IPS DF 6.9 (cell line): Measurements from ENCODE around the gene QRFPR.

Experiments used
- DNase-seq: peaks from one replicate; pipeline ENCODE4 v3.0.0-alpha.2; 2013; ENCODE audit warnings: low read depth, low spot score
- H3K27ac ChIP-seq: one replicate; pipeline ENCODE4 v1.5.1; 2013; ENCODE audit warnings: low read length, control low read depth
- H3K27me3 ChIP-seq: 2 replicates; pipeline ENCODE4 v1.6.1; 2013; ENCODE audit warnings: mild to moderate bottlenecking, low read length; ENCODE audit not compliant: control insufficient read depth, insufficient read depth
- H3K36me3 ChIP-seq: 2 replicates; pipeline ENCODE4 v1.6.1; 2013; ENCODE audit warnings: low read length; ENCODE audit not compliant: control insufficient read depth, insufficient read depth
- H3K4me1 ChIP-seq: 2 replicates; pipeline ENCODE4 v1.6.1; 2013; ENCODE audit warnings: low read length; ENCODE audit not compliant: control insufficient read depth, insufficient read depth
- H3K4me3 ChIP-seq: 2 replicates; pipeline ENCODE4 v1.5.1; 2013; ENCODE audit warnings: mild to moderate bottlenecking, low read length
- H3K9me3 ChIP-seq: 2 replicates; pipeline ENCODE4 v1.6.1; 2013; ENCODE audit warnings: low read length, inconsistent platforms; ENCODE audit not compliant: control insufficient read depth, insufficient read depth
- WGBS: extraction: QIAGEN DNeasy Blood & Tissue Kit; methylation state at CpG from one replicate; pipeline ENCODE4 v1.1.7; 2013; ENCODE audit warnings: mixed read lengths, missing lambda C conversion rate; ENCODE audit not compliant: insufficient read length, insufficient coverage; 5-methylcytosine and 5-hydroxymethylcytosine counted together

The QRFPR gene

GRCh38 chr4:121379276-121379675, 1.5 kb downstream of the QRFPR start:
- WGBS, result no CpG with 5 or more reads among the region's 3 CpGs

GRCh38 chr4:121377076-121377475, 3.7 kb downstream of the QRFPR start:
- WGBS, result no CpG with 5 or more reads among the region's 2 CpGs
- no peak overlapping the region for H3K4me3 ChIP-seq
- DNase-seq, result no peak

More at GRCh38 chr4:121379276-121379675, 1.5 kb downstream of the QRFPR start:
- no peak for DNase-seq
- H3K4me3 ChIP-seq, result no peak overlapping the region
- H3K27me3 ChIP-seq, result peaks cover 17% of the 10 kb centered on the region; the same call in 1 of the 2 replicates
- H3K27ac ChIP-seq, result no peak overlapping the region
- no peaks in the 10 kb centered on the region for H3K9me3 ChIP-seq
- no peaks in the 10 kb centered on the region for H3K36me3 ChIP-seq
- H3K4me1 ChIP-seq, result no peaks in the 10 kb centered on the region

GRCh38 chr4:121376556-121376955, 4.3 kb downstream of the QRFPR start:
- Histone ChIP-seq H3K4me3 (no peak overlapping the region), H3K27ac (no peak overlapping the region), H3K9me3 (no peaks in the 10 kb centered on the region), H3K36me3 (no peaks in the 10 kb centered on the region), H3K4me1 (no peaks in the 10 kb centered on the region), H3K27me3 (peaks cover 17% of the 10 kb centered on the region; the same call in 1 of the 2 replicates)
- no peak for DNase-seq
- WGBS, result no CpG with 5 or more reads among the region's 2 CpGs

More at GRCh38 chr4:121377076-121377475, 3.7 kb downstream of the QRFPR start:
- H3K27me3 ChIP-seq, result peaks cover 17% of the 10 kb centered on the region; the same call in 1 of the 2 replicates
- no peaks in the 10 kb centered on the region for H3K9me3 ChIP-seq
- no peaks in the 10 kb centered on the region for H3K4me1 ChIP-seq
- H3K36me3 ChIP-seq, result no peaks in the 10 kb centered on the region
- H3K27ac ChIP-seq, result no peak overlapping the region

GRCh38 chr4:121376097-121376496, 4.7 kb downstream of the QRFPR start:
- Histone ChIP-seq H3K36me3 (no peaks in the 10 kb centered on the region), H3K9me3 (no peaks in the 10 kb centered on the region), H3K27ac (no peak overlapping the region), H3K27me3 (peaks cover 17% of the 10 kb centered on the region; the same call in 1 of the 2 replicates), H3K4me3 (no peak overlapping the region), H3K4me1 (no peaks in the 10 kb centered on the region)
- no peak for DNase-seq
- WGBS, result no CpG with 5 or more reads among the region's 1 CpG

- Histone ChIP-seq H3K27me3 (peaks cover 12% of the 10 kb centered on the region; the same call in 1 of the 2 replicates), H3K4me1 (no peaks in the 10 kb centered on the region), H3K4me3 (no peak overlapping the region), H3K27ac (no peak overlapping the region), H3K9me3 (no peaks in the 10 kb centered on the region), H3K36me3 (no peaks in the 10 kb centered on the region)
- no peak for DNase-seq
Measured at GRCh38 chr4:121375262-121375661, 5.6 kb downstream of the QRFPR start.

- Histone ChIP-seq H3K4me1 (no peaks in the 10 kb centered on the region), H3K4me3 (no peak overlapping the region), H3K36me3 (no peaks in the 10 kb centered on the region), H3K27ac (no peak overlapping the region), H3K27me3 (no peaks in the 10 kb centered on the region), H3K9me3 (no peaks in the 10 kb centered on the region)
- WGBS, result no CpG with 5 or more reads among the region's 6 CpGs
- DNase-seq, result no peak
Measured at GRCh38 chr4:121373841-121374240, 7.0 kb downstream of the QRFPR start.

GRCh38 chr4:121370729-121371325, 10.0 kb downstream of the QRFPR start:
- Histone ChIP-seq H3K27ac (no peak overlapping the region), H3K27me3 (no peaks in the 10 kb centered on the region), H3K4me1 (no peaks in the 10 kb centered on the region), H3K4me3 (no peak overlapping the region), H3K9me3 (no peaks in the 10 kb centered on the region), H3K36me3 (no peaks in the 10 kb centered on the region)
- DNase-seq, result no peak
- no CpG with 5 or more reads among the region's 1 CpG for WGBS

GRCh38 chr4:121360495-121360894, 20.3 kb downstream of the QRFPR start:
- no peak overlapping the region for H3K4me3 ChIP-seq
- no peaks in the 10 kb centered on the region for H3K4me1 ChIP-seq
- DNase-seq, result no peak
- no peaks in the 10 kb centered on the region for H3K36me3 ChIP-seq
- no peaks in the 10 kb centered on the region for H3K9me3 ChIP-seq
- no peaks in the 10 kb centered on the region for H3K27me3 ChIP-seq
- H3K27ac ChIP-seq, result no peak overlapping the region
- no CpG with 5 or more reads among the region's 1 CpG for whole genome bisulfite sequencing

GRCh38 chr4:121358473-121358872, 22.3 kb downstream of the QRFPR start:
- H3K27ac ChIP-seq, result no peak overlapping the region
- H3K27me3 ChIP-seq, result no peaks in the 10 kb centered on the region
- no peak overlapping the region for H3K4me3 ChIP-seq

GRCh38 chr4:121353213-121353612, 27.6 kb downstream of the QRFPR start:
- no peaks in the 10 kb centered on the region for H3K27me3 ChIP-seq
- H3K9me3 ChIP-seq, result no peaks in the 10 kb centered on the region
- no peak overlapping the region for H3K27ac ChIP-seq
- H3K4me3 ChIP-seq, result no peak overlapping the region
- DNase-seq, result no peak
- H3K36me3 ChIP-seq, result no peaks in the 10 kb centered on the region
- no peaks in the 10 kb centered on the region for H3K4me1 ChIP-seq

More at GRCh38 chr4:121358473-121358872, 22.3 kb downstream of the QRFPR start:
- Histone ChIP-seq H3K36me3 (no peaks in the 10 kb centered on the region), H3K9me3 (no peaks in the 10 kb centered on the region), H3K4me1 (no peaks in the 10 kb centered on the region)
- DNase-seq, result no peak

- Histone ChIP-seq H3K4me1 (peaks cover 2% of the 10 kb centered on the region; the same call in 1 of the 2 replicates), H3K4me3 (no peak overlapping the region), H3K27me3 (no peaks in the 10 kb centered on the region), H3K27ac (no peak overlapping the region), H3K36me3 (no peaks in the 10 kb centered on the region), H3K9me3 (no peaks in the 10 kb centered on the region)
- no peak for DNase-seq
- WGBS, result no CpG with 5 or more reads among the region's 1 CpG
Measured at GRCh38 chr4:121344098-121344497, 36.7 kb downstream of the QRFPR start.
